H1 (cell line): ENCODE results near the gene SEPTIN2. TPM values are rescaled to one million over a fixed set of nuclear protein-coding genes. Genes with fewer than 3 reads are reported as not detected.

Source experiments
- BCL11A ChIP-seq, 2 experiments: IDR thresholded peaks; one replicate each; pipeline ENCODE4 v1.6.1; 2011; ENCODE audit warnings: low read depth in 2 of 2, low read length in 2 of 2, mild to moderate bottlenecking in 2 of 2
- CBX5 ChIP-seq: fragments of 300-800, 300-1000 bp; sonication (generic); IDR thresholded peaks from 2 replicates; pipeline ENCODE4 v1.7.1; 2016; ENCODE audit warnings: antibody characterized with exemption, low read length, low read depth
- CHD2 ChIP-seq: IDR thresholded peaks from 2 replicates; pipeline ENCODE4 v1.6.1; 2012; ENCODE audit warnings: low read length, improper control_type of control experiment
- CHD7 ChIP-seq: fragments of 300-600 bp; sonication (generic); IDR thresholded peaks from 2 replicates; pipeline ENCODE4 v1.7.1; 2012; ENCODE audit warnings: low read length, moderate library complexity, mild to moderate bottlenecking, inconsistent platforms; ENCODE audit not compliant: insufficient replicate concordance
- CREB1 ChIP-seq: IDR thresholded peaks from 2 replicates; pipeline ENCODE4 v1.6.1; 2012; ENCODE audit warnings: inconsistent platforms
- E2F6 ChIP-seq: IDR thresholded peaks from 2 replicates; pipeline ENCODE4 v1.6.1; 2012; ENCODE audit warnings: inconsistent platforms
- GTF2F1 ChIP-seq: IDR thresholded peaks from 2 replicates; pipeline ENCODE4 v1.6.1; 2012; ENCODE audit warnings: low read depth, low read length, improper control_type of control experiment, borderline replicate concordance
- POU5F1 ChIP-seq: IDR thresholded peaks from 2 replicates; pipeline ENCODE4 v1.6.1; 2011; ENCODE audit warnings: low read depth, mild to moderate bottlenecking, low read length, moderate library complexity
- SP1 ChIP-seq: IDR thresholded peaks from 2 replicates; pipeline ENCODE4 v1.6.1; 2011; ENCODE audit warnings: low read depth, low read length
- polyA plus RNA-seq, 7 experiments: library from polyadenylated mRNA; depleted of rRNA in 3 of 7; stranded (reverse) in 5 of 7; unstranded in 2 of 7; fragments of >200 nt in 5 of 7; fragments of 200-250 nt in 2 of 7; gene quantifications; 1 replicate in 5 of 7; 2 replicates in 1 of 7; 4 replicates in 1 of 7; pipeline versions ENCODE4 v1.2.1 to v1.2.3, GENCODE V29; 2011 to 2013; ENCODE audit warnings: missing spikeins in 2 of 7, mixed read lengths in 2 of 7
- total RNA-seq: library from RNA; stranded (reverse); fragmentation: NEBNext Ultra II Directional; extraction: Animal tissue kit (Norgen Biotek cat#: 25700); gene quantifications from 2 replicates; pipeline ENCODE4 v1.2.1, GENCODE V29; 2021

The SEPTIN2 gene
- total and polyA plus RNA-seq, 2 of the 8 experiments (the other 6 are each of a cell fraction or from before 2014, with no cell fraction given): 392 to 650 TPM

- TF ChIP-seq CHD7: no peak
- peak; percentile 59 for TF ChIP-seq CHD2
- TF ChIP-seq BCL11A (IDR thresholded peaks at IDR 0.05; ENCODE audit: low read depth in 2 of 2, low read length in 2 of 2): no peak
- peak; percentile 69; the same call in 1 of the 2 replicates for TF ChIP-seq GTF2F1
- peak; percentile 66; the same call in 1 of the 2 replicates for TF ChIP-seq SP1
- TF ChIP-seq E2F6: peak; percentile 24
- TF ChIP-seq CREB1: peak; percentile 93
- TF ChIP-seq CBX5: no peak
- TF ChIP-seq POU5F1: no peak
Measured at GRCh38 chr2:241315093-241315878, 439 bp upstream of the SEPTIN2 start, which contains the start of gene HDLBP (continued).
